Glutamatergic neuron (in vitro differentiated cells): ENCODE measurements around the gene LY6G5B. TPM values are rescaled to one million over a fixed set of nuclear protein-coding genes. Genes with fewer than 3 reads are reported as not detected.

ENCODE experiments used
- DNase-seq: peaks from one replicate; pipeline ENCODE4 v3.0.0; 2022
- H3K27ac Mint-ChIP-seq: one replicate; pipeline ENCODE4 v1.8.0; 2020; ENCODE audit warnings: mild to moderate bottlenecking, mixed read lengths, inconsistent platforms; ENCODE audit not compliant: unreplicated experiment
- H3K27me3 Mint-ChIP-seq: one replicate; pipeline ENCODE4 v1.8.0; 2020; ENCODE audit warnings: mild to moderate bottlenecking, moderate library complexity, mixed read lengths, inconsistent platforms; ENCODE audit not compliant: unreplicated experiment
- H3K36me3 Mint-ChIP-seq: one replicate; pipeline ENCODE4 v1.8.0; 2020; ENCODE audit warnings: mild to moderate bottlenecking, mixed read lengths, inconsistent platforms; ENCODE audit not compliant: unreplicated experiment
- H3K4me1 Mint-ChIP-seq: one replicate; pipeline ENCODE4 v1.8.0; 2020; ENCODE audit warnings: mild to moderate bottlenecking, low read depth, mixed read lengths, inconsistent platforms; ENCODE audit not compliant: unreplicated experiment
- H3K4me3 Mint-ChIP-seq: one replicate; pipeline ENCODE4 v1.8.0; 2020; ENCODE audit warnings: mild to moderate bottlenecking, mixed read lengths, inconsistent platforms; ENCODE audit not compliant: unreplicated experiment
- H3K9me3 Mint-ChIP-seq: one replicate; pipeline ENCODE4 v1.8.0; 2020; ENCODE audit warnings: mild to moderate bottlenecking, moderate library complexity, mixed read lengths, inconsistent platforms; ENCODE audit not compliant: unreplicated experiment
- CTCF ChIP-seq: fragments of 200-600 bp; sonication (generic); IDR thresholded peaks from one replicate; pipeline ENCODE4 v1.5.0; 2021; ENCODE audit not compliant: partially characterized antibody, unreplicated experiment
- total RNA-seq: library from RNA; stranded (reverse); fragmentation: NEBNext Ultra II Directional; extraction: Animal tissue kit (Norgen Biotek cat#: 25700); gene quantifications from one replicate; pipeline ENCODE4 v1.2.1, GENCODE V29; 2021; ENCODE audit not compliant: unreplicated experiment

The LY6G5B gene
- total RNA-seq, 1 donor from 2014 or later = 43.1 TPM

DNA sequence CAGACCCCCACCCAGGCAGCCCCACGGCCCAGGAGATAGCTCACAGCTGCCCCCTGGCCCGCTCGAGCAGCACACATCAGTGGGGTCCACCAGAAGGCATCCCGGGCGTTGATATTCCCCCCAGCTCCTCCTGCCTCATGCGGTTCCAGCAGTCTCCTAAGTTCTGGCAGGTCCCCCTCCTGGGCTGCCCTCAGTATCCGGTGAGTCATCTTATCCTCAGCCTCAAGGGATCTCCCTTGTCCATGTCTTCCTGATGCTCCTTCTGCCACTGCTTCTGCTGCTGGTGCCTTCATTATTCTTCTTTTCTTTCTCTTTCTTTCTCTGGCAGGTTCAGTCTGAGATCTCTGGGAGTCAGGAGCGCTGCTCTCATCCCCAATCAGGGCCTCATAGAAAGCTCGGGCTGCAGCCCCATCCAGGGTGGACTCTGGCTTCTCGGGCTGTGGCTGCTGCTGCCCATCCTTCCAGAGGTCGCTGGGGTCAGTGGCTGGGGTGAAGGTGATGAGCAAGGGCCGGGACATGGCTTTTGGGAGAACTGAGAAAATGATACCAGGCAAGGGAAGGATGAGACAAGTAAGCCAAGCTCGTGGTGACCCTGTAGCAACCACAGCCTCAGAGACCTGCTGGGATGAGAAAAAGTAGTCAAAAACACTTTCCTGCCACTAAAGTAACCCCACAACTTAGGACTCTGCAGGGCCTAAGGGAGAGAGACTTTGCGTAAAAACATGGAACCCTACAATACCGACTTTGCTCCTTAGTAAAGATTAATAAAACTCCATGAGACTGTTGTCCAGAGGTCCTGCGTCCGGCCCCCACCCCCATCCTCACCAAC lies 5.6 kb upstream of the LY6G5B start:
- DNase-seq = peak; percentile 63
- Mint-ChIP-seq H3K27ac (peak overlapping the region; percentile 99), H3K4me1 (peaks cover 23% of the 10 kb centered on the region)

DNA sequence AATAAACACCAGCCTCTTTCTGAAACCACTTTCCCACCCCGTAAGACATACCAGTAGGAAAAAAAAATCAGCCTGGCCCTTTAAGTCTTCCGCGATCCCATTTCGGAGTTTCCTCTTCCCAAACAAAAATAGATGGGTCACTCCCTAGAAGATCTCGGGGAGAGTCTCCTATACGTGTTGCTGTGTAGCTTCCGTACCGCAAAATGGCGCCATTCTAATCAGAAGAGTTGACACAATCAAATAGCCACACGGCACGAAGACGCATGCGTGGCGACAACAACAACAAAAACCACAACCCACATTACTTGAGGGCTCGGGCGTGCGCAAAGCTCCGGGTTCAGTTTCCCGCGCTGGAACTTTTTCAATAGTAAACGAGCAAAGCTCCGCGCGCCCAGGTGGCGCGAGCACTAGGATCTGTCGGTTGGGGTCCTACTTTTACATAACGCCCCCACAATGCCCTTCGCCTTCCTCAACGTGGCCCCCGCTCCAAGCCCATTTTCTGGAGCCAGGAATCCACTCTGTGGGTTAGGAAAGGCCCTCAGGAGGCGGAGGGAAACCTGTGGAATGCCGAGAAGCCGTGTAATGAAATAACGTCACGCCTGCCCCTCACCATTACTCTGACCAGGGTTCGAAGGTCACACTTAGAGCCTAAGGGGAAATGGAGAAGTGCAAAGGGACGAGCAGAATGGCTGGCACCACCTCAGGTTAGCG lies 4.8 kb upstream of the LY6G5B start, which contains the start of gene GPANK1:
Gene GPANK1 (minus strand): TSS at position 208 of the 711 bp plus-strand sequence. CDS start 519 bp downstream, outside the sequence.
- peak; percentile 73 for DNase-seq
- Mint-ChIP-seq H3K36me3 (no peaks in the 10 kb centered on the region), H3K4me1 (peaks cover 19% of the 10 kb centered on the region), H3K4me3 (peak within 1 kb of the TSS; percentile 97), H3K27me3 (peaks cover 15% of the 10 kb centered on the region), H3K27ac (peak within 1 kb of the TSS; percentile 99), H3K9me3 (peaks cover 11% of the 10 kb centered on the region)
- no peak for TF ChIP-seq CTCF

More for the DNA sequence above, 5.6 kb upstream of the LY6G5B start:
- Mint-ChIP-seq H3K4me3 (peak overlapping the region; percentile 97), H3K27me3 (peaks cover 15% of the 10 kb centered on the region), H3K36me3 (no peaks in the 10 kb centered on the region), H3K9me3 (peaks cover 11% of the 10 kb centered on the region)
- no peak for TF ChIP-seq CTCF

DNA sequence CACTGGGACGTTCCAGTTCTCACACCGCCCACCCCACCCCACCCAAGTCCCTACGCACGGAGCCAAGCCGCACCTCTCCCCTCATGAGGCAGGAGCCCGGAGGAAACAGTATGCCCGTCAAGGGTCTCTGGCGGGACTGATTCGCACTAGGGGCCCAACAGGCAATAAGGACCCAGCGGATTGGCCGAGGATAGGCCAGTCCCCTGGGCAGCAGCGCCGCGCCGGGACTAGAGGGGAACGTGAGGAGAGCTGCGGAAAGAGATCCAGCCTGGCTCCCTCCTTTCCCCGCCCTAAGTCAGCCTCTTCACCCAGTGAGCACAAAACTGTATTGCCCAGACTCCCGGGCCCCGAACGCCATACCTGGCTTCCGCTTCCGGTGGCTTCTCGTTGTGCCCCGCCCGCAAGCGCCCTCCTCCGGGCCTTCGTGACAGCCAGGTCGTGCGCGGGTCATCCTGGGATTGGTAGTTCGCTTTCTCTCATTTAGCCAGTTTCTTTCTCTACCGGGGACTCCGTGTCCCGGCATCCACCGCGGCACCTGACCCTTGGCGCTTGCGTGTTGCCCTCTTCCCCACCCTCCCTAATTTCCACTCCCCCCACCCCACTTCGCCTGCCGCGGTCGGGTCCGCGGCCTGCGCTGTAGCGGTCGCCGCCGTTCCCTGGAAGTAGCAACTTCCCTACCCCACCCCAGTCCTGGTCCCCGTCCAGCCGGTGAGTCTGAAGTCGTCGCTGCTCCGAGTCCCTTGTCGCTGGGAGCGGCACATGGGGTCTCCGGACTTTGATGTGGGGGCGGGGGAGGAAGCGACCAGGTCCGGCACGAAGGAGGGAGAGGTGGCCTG lies 4.1 kb upstream of the LY6G5B start, which contains the start of gene CSNK2B:
Gene CSNK2B (plus strand): TSS at position 580 of the 836 bp plus-strand sequence. CDS start 752 bp downstream, outside the sequence.
- Mint-ChIP-seq H3K4me1 (peaks cover 19% of the 10 kb centered on the region), H3K9me3 (peaks cover 11% of the 10 kb centered on the region), H3K36me3 (no peaks in the 10 kb centered on the region), H3K27me3 (peaks cover 15% of the 10 kb centered on the region), H3K27ac (peak within 1 kb of the TSS; percentile 99), H3K4me3 (peak within 1 kb of the TSS; percentile 97)
- peak; percentile 97 for DNase-seq
- TF ChIP-seq CTCF = no peak

GRCh38 chr6:31666337-31666965 lies 3.3 kb upstream of the LY6G5B start:
- Mint-ChIP-seq H3K4me3 (peak overlapping the region; percentile 97), H3K36me3 (no peaks in the 10 kb centered on the region), H3K9me3 (peaks cover 11% of the 10 kb centered on the region), H3K27me3 (peaks cover 12% of the 10 kb centered on the region), H3K27ac (peak overlapping the region; percentile 87), H3K4me1 (peaks cover 16% of the 10 kb centered on the region)
- DNase-seq = no peak
- TF ChIP-seq CTCF = no peak
